WTC11 (cell line): ENCODE results near the gene DTD1. TPM values are rescaled to one million over a fixed set of nuclear protein-coding genes. Genes with fewer than 3 reads are reported as not detected.

Experiments
- ATAC-seq: fragments of 200-7000 bp; cut with Tn5 transposase; 2 replicates; pipeline ENCODE4 v1.10.0; 2021; ENCODE audit warnings: mild to moderate bottlenecking, moderate library complexity
- CTCF ChIA-PET: fragments of 300-600 bp; sonication (Branson Sonifier 250); formaldehyde crosslinking; loops from one replicate; lab custom pipeline; 2021; ENCODE audit warnings: antibody characterized with exemption; lab: Charles Lee
- POLR2A ChIA-PET: fragments of 350-600 bp; sonication (Branson Sonifier 250); formaldehyde crosslinking; loops from one replicate; lab custom pipeline; 2021; ENCODE audit warnings: antibody characterized with exemption; lab: Charles Lee
- DNase-seq: peaks from one replicate; pipeline ENCODE4 v3.0.0; 2021; ENCODE audit warnings: low spot score
- H3K27ac Mint-ChIP-seq: 2 replicates; pipeline ENCODE4 v1.8.0; 2021; ENCODE audit warnings: mixed read lengths
- H3K27me3 Mint-ChIP-seq: 2 replicates; pipeline ENCODE4 v1.8.0; 2021; ENCODE audit warnings: low read depth, mild to moderate bottlenecking, moderate library complexity, mixed read lengths
- H3K36me3 Mint-ChIP-seq: 2 replicates; pipeline ENCODE4 v1.8.0; 2021; ENCODE audit warnings: mixed read lengths
- H3K4me1 Mint-ChIP-seq: 2 replicates; pipeline ENCODE4 v1.8.0; 2022; ENCODE audit warnings: mixed read lengths
- H3K4me3 Mint-ChIP-seq: 2 replicates; pipeline ENCODE4 v1.8.0; 2021; ENCODE audit warnings: mild to moderate bottlenecking, moderate library complexity, mixed read lengths
- H3K9me3 Mint-ChIP-seq: 2 replicates; pipeline ENCODE4 v1.8.0; 2021; ENCODE audit warnings: mixed read lengths
- ETV6 ChIP-seq: sonication (generic); formaldehyde crosslinking; IDR thresholded peaks from 2 replicates; pipeline ENCODE4 v1.8.1; 2022; ENCODE audit warnings: mild to moderate bottlenecking, missing genetic modification reagents
- JUN ChIP-seq: sonication (generic); formaldehyde crosslinking; IDR thresholded peaks from 2 replicates; pipeline ENCODE4 v1.8.0; 2023; ENCODE audit warnings: mild to moderate bottlenecking, missing genetic modification reagents
- MXD4 ChIP-seq: fragments of 250-450 bp; sonication (Bioruptor Pico); IDR thresholded peaks from 2 replicates; pipeline ENCODE4 v1.8.0; 2021; ENCODE audit warnings: mild to moderate bottlenecking, moderate library complexity, borderline replicate concordance
- NFYB ChIP-seq: sonication (generic); formaldehyde crosslinking; conservative IDR thresholded peaks from 2 replicates; pipeline ENCODE4 v1.8.0; 2022; ENCODE audit warnings: low read depth, missing genetic modification reagents
- NR2C2 ChIP-seq: sonication (generic); formaldehyde crosslinking; IDR thresholded peaks from 2 replicates; pipeline ENCODE4 v1.8.0; 2022; ENCODE audit warnings: mild to moderate bottlenecking, missing genetic modification reagents
- NR3C1 ChIP-seq: sonication (generic); formaldehyde crosslinking; conservative IDR thresholded peaks from 2 replicates; pipeline ENCODE4 v1.8.1; 2023; ENCODE audit warnings: low read depth, mild to moderate bottlenecking, missing genetic modification reagents
- RELA ChIP-seq: sonication (generic); formaldehyde crosslinking; IDR thresholded peaks from 2 replicates; pipeline ENCODE4 v1.8.1; 2022; ENCODE audit warnings: missing genetic modification reagents, mild to moderate bottlenecking, borderline replicate concordance
- ZNF232 ChIP-seq: sonication (generic); formaldehyde crosslinking; IDR thresholded peaks from 2 replicates; pipeline ENCODE4 v1.8.0; 2022; ENCODE audit warnings: mild to moderate bottlenecking, missing genetic modification reagents
- ZNF423 ChIP-seq: fragments of 250-450 bp; sonication (Bioruptor Pico); IDR thresholded peaks from 2 replicates; pipeline ENCODE4 v2.1.2; 2022; ENCODE audit warnings: mild to moderate bottlenecking, moderate library complexity
- ZNF671 ChIP-seq: fragments of 250-450 bp; sonication (Bioruptor Pico); IDR thresholded peaks from 2 replicates; pipeline ENCODE4 v1.8.0; 2021; ENCODE audit warnings: mild to moderate bottlenecking
- total RNA-seq: library from RNA; stranded (reverse); gene quantifications from 3 replicates; pipeline ENCODE4 v1.2.3, GENCODE V29; 2021
- TF ChIP-seq, protein P1 (sequence below): sonication (generic); formaldehyde crosslinking; IDR thresholded peaks from 2 replicates; pipeline ENCODE4 v1.8.1; 2022; ENCODE audit warnings: missing genetic modification reagents, borderline replicate concordance
- TF ChIP-seq, protein P2 (sequence below): fragments of 250-450 bp; sonication (Bioruptor Pico); IDR thresholded peaks from 2 replicates; pipeline ENCODE4 v1.9.0; 2021; ENCODE audit warnings: mild to moderate bottlenecking
- TF ChIP-seq, protein P3 (sequence below): sonication (generic); formaldehyde crosslinking; IDR thresholded peaks from 2 replicates; pipeline ENCODE4 v1.8.1; 2023; ENCODE audit warnings: mild to moderate bottlenecking, missing genetic modification reagents
- TF ChIP-seq, protein P4 (sequence below): fragments of 250-450 bp; sonication (Bioruptor Pico); IDR thresholded peaks from 2 replicates; pipeline ENCODE4 v1.9.0; 2021; ENCODE audit warnings: moderate library complexity, mild to moderate bottlenecking, inconsistent platforms, borderline replicate concordance
- TF ChIP-seq, protein P5 (sequence below): sonication (generic); formaldehyde crosslinking; IDR thresholded peaks from 2 replicates; pipeline ENCODE4 v1.8.0; 2023; ENCODE audit warnings: missing genetic modification reagents, mild to moderate bottlenecking, borderline replicate concordance
- TF ChIP-seq, protein P6 (sequence below): sonication (generic); formaldehyde crosslinking; IDR thresholded peaks from 2 replicates; pipeline ENCODE4 v1.8.1; 2022; ENCODE audit warnings: low read depth, mild to moderate bottlenecking, moderate library complexity, missing genetic modification reagents, borderline replicate concordance
- TF ChIP-seq, protein P7 (sequence below): fragments of 250-450 bp; sonication (Bioruptor Pico); IDR thresholded peaks from 2 replicates; pipeline ENCODE4 v1.9.0; 2021; ENCODE audit warnings: mild to moderate bottlenecking

Gene DTD1
- total RNA-seq, 1 experiment from 2014 or later = 71.1 TPM

DNA sequence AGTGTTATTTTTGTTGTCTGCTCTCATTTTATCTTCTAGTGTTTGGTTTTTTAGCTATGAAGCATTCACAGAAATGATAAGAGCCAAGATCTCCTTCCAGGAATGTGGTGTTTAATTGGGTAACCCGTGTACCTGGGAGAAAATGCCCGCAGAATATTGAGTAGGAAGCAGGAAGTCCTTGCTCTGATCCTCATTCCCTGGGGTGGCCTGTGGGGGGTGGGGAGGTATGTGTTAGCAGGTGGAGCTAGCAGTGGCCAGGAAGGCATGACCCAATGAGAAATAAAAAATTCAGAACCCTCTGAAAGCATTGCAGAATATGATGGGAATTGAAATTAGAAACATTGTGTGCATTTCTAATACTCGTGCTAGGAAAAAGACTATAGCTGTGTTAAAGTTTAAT, 100.8 kb downstream of the DTD1 start:
- peak; percentile 38 for ATAC-seq
- H3K36me3 Mint-ChIP-seq = no peaks in the 10 kb centered on the region
- H3K4me1 Mint-ChIP-seq = peaks cover 31% of the 10 kb centered on the region
- H3K27ac Mint-ChIP-seq = no peak overlapping the region
- POLR2A ChIA-PET = interaction anchor here (1.3 kb wide), 1 partner anchor 24 kb away, joined by 3 read pairs; no protein-coding TSS in a partner anchor
- H3K27me3 Mint-ChIP-seq = no peaks in the 10 kb centered on the region
- H3K9me3 Mint-ChIP-seq = no peaks in the 10 kb centered on the region
- H3K4me3 Mint-ChIP-seq = no peak overlapping the region
- CTCF ChIA-PET = interaction anchor here (1.0 kb wide), 1 partner anchor 56 kb away, joined by 3 read pairs; no protein-coding TSS in a partner anchor
- TF ChIP-seq, protein P1, sequence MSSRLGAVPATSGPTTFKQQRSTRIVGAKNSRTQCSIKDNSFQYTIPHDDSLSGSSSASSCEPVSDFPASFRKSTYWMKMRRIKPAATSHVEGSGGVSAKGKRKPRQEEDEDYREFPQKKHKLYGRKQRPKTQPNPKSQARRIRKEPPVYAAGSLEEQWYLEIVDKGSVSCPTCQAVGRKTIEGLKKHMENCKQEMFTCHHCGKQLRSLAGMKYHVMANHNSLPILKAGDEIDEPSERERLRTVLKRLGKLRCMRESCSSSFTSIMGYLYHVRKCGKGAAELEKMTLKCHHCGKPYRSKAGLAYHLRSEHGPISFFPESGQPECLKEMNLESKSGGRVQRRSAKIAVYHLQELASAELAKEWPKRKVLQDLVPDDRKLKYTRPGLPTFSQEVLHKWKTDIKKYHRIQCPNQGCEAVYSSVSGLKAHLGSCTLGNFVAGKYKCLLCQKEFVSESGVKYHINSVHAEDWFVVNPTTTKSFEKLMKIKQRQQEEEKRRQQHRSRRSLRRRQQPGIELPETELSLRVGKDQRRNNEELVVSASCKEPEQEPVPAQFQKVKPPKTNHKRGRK (CRISPR knock-in tag) = no peak
- TF ChIP-seq ETV6 (CRISPR knock-in tag) = no peak
- no peak for TF ChIP-seq NR3C1 (CRISPR knock-in tag)
- no peak for TF ChIP-seq NR2C2 (CRISPR knock-in tag)
- TF ChIP-seq MXD4 (CRISPR knock-in tag) = no peak
- no peak for TF ChIP-seq ZNF232
- TF ChIP-seq, protein P2, sequence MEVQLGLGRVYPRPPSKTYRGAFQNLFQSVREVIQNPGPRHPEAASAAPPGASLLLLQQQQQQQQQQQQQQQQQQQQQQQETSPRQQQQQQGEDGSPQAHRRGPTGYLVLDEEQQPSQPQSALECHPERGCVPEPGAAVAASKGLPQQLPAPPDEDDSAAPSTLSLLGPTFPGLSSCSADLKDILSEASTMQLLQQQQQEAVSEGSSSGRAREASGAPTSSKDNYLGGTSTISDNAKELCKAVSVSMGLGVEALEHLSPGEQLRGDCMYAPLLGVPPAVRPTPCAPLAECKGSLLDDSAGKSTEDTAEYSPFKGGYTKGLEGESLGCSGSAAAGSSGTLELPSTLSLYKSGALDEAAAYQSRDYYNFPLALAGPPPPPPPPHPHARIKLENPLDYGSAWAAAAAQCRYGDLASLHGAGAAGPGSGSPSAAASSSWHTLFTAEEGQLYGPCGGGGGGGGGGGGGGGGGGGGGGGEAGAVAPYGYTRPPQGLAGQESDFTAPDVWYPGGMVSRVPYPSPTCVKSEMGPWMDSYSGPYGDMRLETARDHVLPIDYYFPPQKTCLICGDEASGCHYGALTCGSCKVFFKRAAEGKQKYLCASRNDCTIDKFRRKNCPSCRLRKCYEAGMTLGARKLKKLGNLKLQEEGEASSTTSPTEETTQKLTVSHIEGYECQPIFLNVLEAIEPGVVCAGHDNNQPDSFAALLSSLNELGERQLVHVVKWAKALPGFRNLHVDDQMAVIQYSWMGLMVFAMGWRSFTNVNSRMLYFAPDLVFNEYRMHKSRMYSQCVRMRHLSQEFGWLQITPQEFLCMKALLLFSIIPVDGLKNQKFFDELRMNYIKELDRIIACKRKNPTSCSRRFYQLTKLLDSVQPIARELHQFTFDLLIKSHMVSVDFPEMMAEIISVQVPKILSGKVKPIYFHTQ (CRISPR knock-in tag) = no peak
- TF ChIP-seq NFYB (CRISPR knock-in tag) = no peak
- TF ChIP-seq, protein P3, sequence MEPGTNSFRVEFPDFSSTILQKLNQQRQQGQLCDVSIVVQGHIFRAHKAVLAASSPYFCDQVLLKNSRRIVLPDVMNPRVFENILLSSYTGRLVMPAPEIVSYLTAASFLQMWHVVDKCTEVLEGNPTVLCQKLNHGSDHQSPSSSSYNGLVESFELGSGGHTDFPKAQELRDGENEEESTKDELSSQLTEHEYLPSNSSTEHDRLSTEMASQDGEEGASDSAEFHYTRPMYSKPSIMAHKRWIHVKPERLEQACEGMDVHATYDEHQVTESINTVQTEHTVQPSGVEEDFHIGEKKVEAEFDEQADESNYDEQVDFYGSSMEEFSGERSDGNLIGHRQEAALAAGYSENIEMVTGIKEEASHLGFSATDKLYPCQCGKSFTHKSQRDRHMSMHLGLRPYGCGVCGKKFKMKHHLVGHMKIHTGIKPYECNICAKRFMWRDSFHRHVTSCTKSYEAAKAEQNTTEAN (CRISPR knock-in tag) = no peak
- TF ChIP-seq, all 79 proteins: peak for 0
- no peak for DNase-seq

DNA sequence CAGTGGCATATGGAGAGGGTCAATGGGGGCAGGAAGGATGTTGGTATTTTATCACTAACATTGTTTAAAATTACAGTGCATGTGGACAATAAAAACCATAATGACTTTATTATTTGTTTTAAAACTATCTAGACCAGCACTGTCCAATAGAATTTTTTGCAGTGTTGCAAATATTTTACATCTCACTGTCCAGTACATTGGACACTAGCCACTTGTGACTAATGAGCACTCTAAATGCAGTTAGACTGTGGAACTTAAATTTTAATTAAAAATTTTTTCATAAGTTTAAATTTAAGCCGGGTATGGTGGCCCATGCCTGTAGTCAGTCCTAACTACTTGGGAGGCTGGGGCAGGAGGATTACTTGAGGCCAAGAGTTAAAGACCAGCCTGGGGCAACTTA, 101.7 kb downstream of the DTD1 start:
- no peaks in the 10 kb centered on the region for H3K36me3 Mint-ChIP-seq
- POLR2A ChIA-PET = no interaction called here
- H3K27me3 Mint-ChIP-seq = no peaks in the 10 kb centered on the region
- no peak for DNase-seq
- no peaks in the 10 kb centered on the region for H3K9me3 Mint-ChIP-seq
- TF ChIP-seq JUN (CRISPR knock-in tag) (no peak), ZNF671 (CRISPR knock-in tag) (no peak), ZNF423 (CRISPR knock-in tag) (no peak), RELA (CRISPR knock-in tag) (no peak)
- TF ChIP-seq, protein P4, sequence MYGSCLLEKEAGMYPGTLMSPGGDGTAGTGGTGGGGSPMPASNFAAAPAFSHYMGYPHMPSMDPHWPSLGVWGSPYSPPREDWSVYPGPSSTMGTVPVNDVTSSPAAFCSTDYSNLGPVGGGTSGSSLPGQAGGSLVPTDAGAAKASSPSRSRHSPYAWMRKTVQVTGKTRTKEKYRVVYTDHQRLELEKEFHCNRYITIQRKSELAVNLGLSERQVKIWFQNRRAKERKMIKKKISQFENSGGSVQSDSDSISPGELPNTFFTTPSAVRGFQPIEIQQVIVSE = no peak
- TF ChIP-seq, protein P5, sequence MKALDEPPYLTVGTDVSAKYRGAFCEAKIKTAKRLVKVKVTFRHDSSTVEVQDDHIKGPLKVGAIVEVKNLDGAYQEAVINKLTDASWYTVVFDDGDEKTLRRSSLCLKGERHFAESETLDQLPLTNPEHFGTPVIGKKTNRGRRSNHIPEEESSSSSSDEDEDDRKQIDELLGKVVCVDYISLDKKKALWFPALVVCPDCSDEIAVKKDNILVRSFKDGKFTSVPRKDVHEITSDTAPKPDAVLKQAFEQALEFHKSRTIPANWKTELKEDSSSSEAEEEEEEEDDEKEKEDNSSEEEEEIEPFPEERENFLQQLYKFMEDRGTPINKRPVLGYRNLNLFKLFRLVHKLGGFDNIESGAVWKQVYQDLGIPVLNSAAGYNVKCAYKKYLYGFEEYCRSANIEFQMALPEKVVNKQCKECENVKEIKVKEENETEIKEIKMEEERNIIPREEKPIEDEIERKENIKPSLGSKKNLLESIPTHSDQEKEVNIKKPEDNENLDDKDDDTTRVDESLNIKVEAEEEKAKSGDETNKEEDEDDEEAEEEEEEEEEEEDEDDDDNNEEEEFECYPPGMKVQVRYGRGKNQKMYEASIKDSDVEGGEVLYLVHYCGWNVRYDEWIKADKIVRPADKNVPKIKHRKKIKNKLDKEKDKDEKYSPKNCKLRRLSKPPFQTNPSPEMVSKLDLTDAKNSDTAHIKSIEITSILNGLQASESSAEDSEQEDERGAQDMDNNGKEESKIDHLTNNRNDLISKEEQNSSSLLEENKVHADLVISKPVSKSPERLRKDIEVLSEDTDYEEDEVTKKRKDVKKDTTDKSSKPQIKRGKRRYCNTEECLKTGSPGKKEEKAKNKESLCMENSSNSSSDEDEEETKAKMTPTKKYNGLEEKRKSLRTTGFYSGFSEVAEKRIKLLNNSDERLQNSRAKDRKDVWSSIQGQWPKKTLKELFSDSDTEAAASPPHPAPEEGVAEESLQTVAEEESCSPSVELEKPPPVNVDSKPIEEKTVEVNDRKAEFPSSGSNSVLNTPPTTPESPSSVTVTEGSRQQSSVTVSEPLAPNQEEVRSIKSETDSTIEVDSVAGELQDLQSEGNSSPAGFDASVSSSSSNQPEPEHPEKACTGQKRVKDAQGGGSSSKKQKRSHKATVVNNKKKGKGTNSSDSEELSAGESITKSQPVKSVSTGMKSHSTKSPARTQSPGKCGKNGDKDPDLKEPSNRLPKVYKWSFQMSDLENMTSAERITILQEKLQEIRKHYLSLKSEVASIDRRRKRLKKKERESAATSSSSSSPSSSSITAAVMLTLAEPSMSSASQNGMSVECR (CRISPR knock-in tag) = no peak
- TF ChIP-seq, protein P6, sequence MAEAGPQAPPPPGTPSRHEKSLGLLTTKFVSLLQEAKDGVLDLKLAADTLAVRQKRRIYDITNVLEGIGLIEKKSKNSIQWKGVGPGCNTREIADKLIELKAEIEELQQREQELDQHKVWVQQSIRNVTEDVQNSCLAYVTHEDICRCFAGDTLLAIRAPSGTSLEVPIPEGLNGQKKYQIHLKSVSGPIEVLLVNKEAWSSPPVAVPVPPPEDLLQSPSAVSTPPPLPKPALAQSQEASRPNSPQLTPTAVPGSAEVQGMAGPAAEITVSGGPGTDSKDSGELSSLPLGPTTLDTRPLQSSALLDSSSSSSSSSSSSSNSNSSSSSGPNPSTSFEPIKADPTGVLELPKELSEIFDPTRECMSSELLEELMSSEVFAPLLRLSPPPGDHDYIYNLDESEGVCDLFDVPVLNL = no peak
- TF ChIP-seq, protein P7, sequence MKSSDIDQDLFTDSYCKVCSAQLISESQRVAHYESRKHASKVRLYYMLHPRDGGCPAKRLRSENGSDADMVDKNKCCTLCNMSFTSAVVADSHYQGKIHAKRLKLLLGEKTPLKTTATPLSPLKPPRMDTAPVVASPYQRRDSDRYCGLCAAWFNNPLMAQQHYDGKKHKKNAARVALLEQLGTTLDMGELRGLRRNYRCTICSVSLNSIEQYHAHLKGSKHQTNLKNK (CRISPR knock-in tag) = no peak
- no peak overlapping the region for H3K27ac Mint-ChIP-seq
- CTCF ChIA-PET = interaction anchor here (1.0 kb wide), 1 partner anchor 57 kb away, joined by 3 read pairs; no protein-coding TSS in a partner anchor
- H3K4me1 Mint-ChIP-seq = peaks cover 25% of the 10 kb centered on the region
- H3K4me3 Mint-ChIP-seq = no peak overlapping the region
- no peak for ATAC-seq
